ENCODE results near the gene ACTR1A.

DNA sequence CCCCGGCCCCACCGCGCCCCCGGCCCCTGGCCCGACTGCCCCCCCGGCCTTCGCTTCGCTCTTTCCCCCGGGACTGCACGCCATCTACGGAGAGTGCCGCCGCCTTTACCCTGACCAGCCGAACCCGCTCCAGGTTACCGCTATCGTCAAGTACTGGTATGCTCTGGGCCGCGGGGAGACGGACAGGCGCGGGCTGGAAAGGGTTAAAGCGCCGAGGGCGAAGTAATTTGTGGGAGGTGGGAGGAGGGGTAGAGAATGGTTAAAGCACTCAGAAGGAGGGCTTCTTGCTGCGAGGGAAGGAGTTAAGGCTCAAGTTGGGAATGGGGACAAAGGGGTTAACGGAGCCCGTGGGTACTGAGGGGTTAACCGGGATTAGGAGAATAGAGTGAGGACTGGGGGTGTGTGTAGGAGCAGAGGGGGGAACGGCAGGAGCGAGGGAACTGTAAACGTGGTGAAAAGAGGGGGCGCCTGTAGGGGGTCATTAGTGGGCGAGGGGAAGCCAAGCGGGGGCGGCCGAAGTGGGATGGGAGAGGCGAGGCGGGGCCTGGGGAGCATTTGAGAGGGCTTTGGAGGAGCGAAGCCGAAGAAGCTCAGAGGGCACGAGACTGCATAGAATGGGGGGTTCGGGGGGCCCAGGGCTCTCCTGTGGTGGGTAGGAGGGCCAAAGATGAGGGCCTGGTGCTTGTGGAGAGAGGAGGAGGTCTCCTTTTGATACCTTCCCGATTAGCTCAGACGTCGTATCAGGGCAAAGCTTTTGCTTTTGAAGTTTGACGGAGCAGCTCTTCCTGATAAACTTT, 1.9 kb upstream of the ACTR1A start:
- TF ChIP-seq, protein P1, sequence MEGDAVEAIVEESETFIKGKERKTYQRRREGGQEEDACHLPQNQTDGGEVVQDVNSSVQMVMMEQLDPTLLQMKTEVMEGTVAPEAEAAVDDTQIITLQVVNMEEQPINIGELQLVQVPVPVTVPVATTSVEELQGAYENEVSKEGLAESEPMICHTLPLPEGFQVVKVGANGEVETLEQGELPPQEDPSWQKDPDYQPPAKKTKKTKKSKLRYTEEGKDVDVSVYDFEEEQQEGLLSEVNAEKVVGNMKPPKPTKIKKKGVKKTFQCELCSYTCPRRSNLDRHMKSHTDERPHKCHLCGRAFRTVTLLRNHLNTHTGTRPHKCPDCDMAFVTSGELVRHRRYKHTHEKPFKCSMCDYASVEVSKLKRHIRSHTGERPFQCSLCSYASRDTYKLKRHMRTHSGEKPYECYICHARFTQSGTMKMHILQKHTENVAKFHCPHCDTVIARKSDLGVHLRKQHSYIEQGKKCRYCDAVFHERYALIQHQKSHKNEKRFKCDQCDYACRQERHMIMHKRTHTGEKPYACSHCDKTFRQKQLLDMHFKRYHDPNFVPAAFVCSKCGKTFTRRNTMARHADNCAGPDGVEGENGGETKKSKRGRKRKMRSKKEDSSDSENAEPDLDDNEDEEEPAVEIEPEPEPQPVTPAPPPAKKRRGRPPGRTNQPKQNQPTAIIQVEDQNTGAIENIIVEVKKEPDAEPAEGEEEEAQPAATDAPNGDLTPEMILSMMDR (IDR thresholded peaks at IDR 0.05): no peak
- no peak for TF ChIP-seq POLR2A (IDR thresholded peaks at IDR 0.05)
